ENCODE results near the gene DGCR2.

- TF ChIP-seq POLR2A (IDR thresholded peaks at IDR 0.05; ENCODE audit: low read length): no peak
- no peak for TF ChIP-seq GATA1 (IDR thresholded peaks at IDR 0.05; ENCODE audit: low read depth, low read length)
Measured at GRCh38 chr22:19128946-19129727, 6.9 kb upstream of the DGCR2 start.

Measured in erythroblast (primary cell).